Heart left ventricle (tissue), 13 donors: ENCODE data around the gene GRM5.
"Not testable (repeated sequence)": the region's sequence is repeated elsewhere in the genome, so short reads cannot be mapped to it uniquely, and the experiment has no call there.

Source experiments
- POLR2A ChIP-seq, 2 donors: fragments of 450-650 bp; IDR thresholded peaks; one replicate each; pipeline ENCODE4 v1.6.1; 2017; ENCODE audit warnings: antibody characterized with exemption in 2 of 2, mild to moderate bottlenecking in 2 of 2, moderate library complexity in 2 of 2
- TF ChIP-seq, protein P1 (sequence below), 12 donors: fragments of 200-600 bp; sonication (generic) in 4 of 12; IDR thresholded peaks; one replicate each; pipeline versions ENCODE4 v1.5.0 to v1.8.0; 2018 to 2022; ENCODE audit warnings: antibody characterized with exemption in 12 of 12, mild to moderate bottlenecking in 5 of 12
- donor health status: ischemic (EF 13 %, LVEDD 7.1; RV severe dilation, severe dysfunction).
- donor health status: DM: no; HTN: yes; CAD: no.
- donor health status: DM: no; HTN: no; CAD: no.
- donor health status: ischemic (EF 25% LVEDD 6.9; RV normal size, moderate dysfunction).
- donor health status: ischemic (EF 25% LVEDD 5.7; RV mildly dilated, moderate dysfunction).
- donor health status: ischemic (EF 35%, LVEDD 5.7; RV mildly dilated, moderate dysfunction).
- donor health status: nonischemic (EF 11% LVEDD 7.7; RV severe dilation, severe dysfunction).
- donor health status: DM: yes; HTN: yes; CAD: no.
- donor health status: PGD.
- donor health status: ischemic (EF 29% LVEDD 5.4; RV normal size, mild dysfunction).
- donor health status: nonischemic (EF 23%, LVEDD 6.1; RV moderate dilation, normal function).

DNA sequence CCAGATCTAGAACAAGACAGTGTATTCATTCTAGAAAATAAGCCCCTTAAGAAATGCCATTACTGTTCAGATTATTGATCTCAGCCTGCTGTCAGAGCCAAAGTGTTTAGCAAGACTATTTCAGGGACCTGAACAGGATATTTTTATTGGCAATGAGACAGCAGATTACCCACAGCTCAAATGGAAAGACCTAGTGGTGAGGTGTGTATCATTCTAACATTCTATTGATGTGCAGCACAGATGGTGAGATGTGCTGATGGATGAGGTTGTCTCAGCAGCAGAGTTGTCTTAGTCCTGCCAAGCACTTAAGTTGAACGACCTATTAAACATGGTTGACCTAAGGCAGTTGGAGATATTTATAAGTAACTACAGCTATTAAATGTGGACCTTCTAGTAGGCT is 219.5 kb downstream of the GRM5 start:
- TF ChIP-seq, protein P1, sequence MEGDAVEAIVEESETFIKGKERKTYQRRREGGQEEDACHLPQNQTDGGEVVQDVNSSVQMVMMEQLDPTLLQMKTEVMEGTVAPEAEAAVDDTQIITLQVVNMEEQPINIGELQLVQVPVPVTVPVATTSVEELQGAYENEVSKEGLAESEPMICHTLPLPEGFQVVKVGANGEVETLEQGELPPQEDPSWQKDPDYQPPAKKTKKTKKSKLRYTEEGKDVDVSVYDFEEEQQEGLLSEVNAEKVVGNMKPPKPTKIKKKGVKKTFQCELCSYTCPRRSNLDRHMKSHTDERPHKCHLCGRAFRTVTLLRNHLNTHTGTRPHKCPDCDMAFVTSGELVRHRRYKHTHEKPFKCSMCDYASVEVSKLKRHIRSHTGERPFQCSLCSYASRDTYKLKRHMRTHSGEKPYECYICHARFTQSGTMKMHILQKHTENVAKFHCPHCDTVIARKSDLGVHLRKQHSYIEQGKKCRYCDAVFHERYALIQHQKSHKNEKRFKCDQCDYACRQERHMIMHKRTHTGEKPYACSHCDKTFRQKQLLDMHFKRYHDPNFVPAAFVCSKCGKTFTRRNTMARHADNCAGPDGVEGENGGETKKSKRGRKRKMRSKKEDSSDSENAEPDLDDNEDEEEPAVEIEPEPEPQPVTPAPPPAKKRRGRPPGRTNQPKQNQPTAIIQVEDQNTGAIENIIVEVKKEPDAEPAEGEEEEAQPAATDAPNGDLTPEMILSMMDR (IDR thresholded peaks at IDR 0.05) = not testable (repeated sequence)
- not testable (repeated sequence) for TF ChIP-seq POLR2A (IDR thresholded peaks at IDR 0.05)
